ENCODE data around the gene PDE3B. TPM values are rescaled to one million over a fixed set of nuclear protein-coding genes. Genes with fewer than 3 reads are reported as not detected.

Gene PDE3B
- total and polyA plus RNA-seq, 2 of the 4 experiments (the other 2 are of a cell fraction) = 0.21 to 1.3 TPM

- no peak for DNase-seq
- Histone ChIP-seq H2BK15ac (ENCODE audit: low read depth, low read length) (no peak overlapping the region), H3K9me3 (ENCODE audit: control insufficient read depth, insufficient read depth, low read length) (no peaks in the 10 kb centered on the region), H3K27me3 (ENCODE audit: control insufficient read depth, insufficient read depth, low read length) (no peaks in the 10 kb centered on the region), H3K4me3 (ENCODE audit: insufficient read depth, low read depth, low read length) (no peak overlapping the region), H3K18ac (ENCODE audit: low read depth, low read length) (no peak overlapping the region), H2AK9ac (replicated peaks; ENCODE audit: low read depth, low read length, poor library complexity) (no peak overlapping the region), H3K27ac (ENCODE audit: insufficient read depth, low read length) (no peak overlapping the region), H3K56ac (ENCODE audit: extremely low read depth, insufficient read depth, low read length) (no peak overlapping the region), H2AK5ac (ENCODE audit: low read depth, low read length) (no peak overlapping the region), H4K8ac (ENCODE audit: low read depth in 2 of 2, low read length in 2 of 2) (no peak overlapping the region), H3K9ac (ENCODE audit: low read depth, low read length) (no peak overlapping the region), H3K4me1 (ENCODE audit: control insufficient read depth, insufficient read depth, low read length) (no peaks in the 10 kb centered on the region), H3K36me3 (ENCODE audit: control insufficient read depth, insufficient read depth, low read length) (no peaks in the 10 kb centered on the region), H4K5ac (ENCODE audit: low read depth, low read length) (no peak overlapping the region), H3K14ac (replicated peaks; ENCODE audit: low read depth, low read length) (no peak overlapping the region), H2AFZ (replicated peaks; ENCODE audit: low read length, poor library complexity) (no peak overlapping the region), H3K4ac (ENCODE audit: low read depth, low read length) (no peak overlapping the region), H4K91ac (ENCODE audit: insufficient read depth, low read depth, low read length) (no peak overlapping the region), H3K79me1 (ENCODE audit: low read depth in 1 of 2, low read length in 2 of 2) (no peaks in the 10 kb centered on the region), H2BK20ac (ENCODE audit: low read depth, low read length) (no peak overlapping the region), H4K20me1 (ENCODE audit: insufficient read depth, low read length) (no peaks in the 10 kb centered on the region), H2BK5ac (ENCODE audit: low read depth, low read length, poor library complexity, severe bottlenecking) (no peak overlapping the region), H3K9me1 (ENCODE audit: insufficient read depth, low read length) (no peaks in the 10 kb centered on the region), H2BK120ac (ENCODE audit: low read depth, low read length) (no peak overlapping the region), H3K4me2 (ENCODE audit: low read depth, low read length) (no peak overlapping the region), H3K23ac (ENCODE audit: low read depth, low read length) (no peak overlapping the region)
- no TSS peak for BruUV-seq (replicated peaks)
- no peak for ATAC-seq (ENCODE audit: low read depth)
- WGBS, 2 experiments (ENCODE audit: extremely low coverage in 2 of 2, insufficient read length in 1 of 2) = no CpG with 5 or more reads among the region's 1 CpG
- ChIA-PET CTCF (no interaction called here), POLR2A (ENCODE audit: unreplicated experiment) (no interaction called here)
- dilution Hi-C loops (cut with HindIII; ENCODE audit: low sequenced_read_pairs, unreplicated experiment) = no loop called here
- intact Hi-C loops (cut with micrococcal nuclease) = no loop called here
- TF ChIP-seq SMC3 (IDR thresholded peaks at IDR 0.05; ENCODE audit: low read depth, low read length) (no peak), NFE2L2 (IDR thresholded peaks at IDR 0.05; ENCODE audit: low read depth, low read length) (no peak), CEBPB (IDR thresholded peaks at IDR 0.05; ENCODE audit: low read depth, low read length) (no peak), CHD1 (IDR thresholded peaks at IDR 0.05; ENCODE audit: low read depth, low read length) (no peak), POLR2A (IDR thresholded peaks at IDR 0.05; ENCODE audit: low read depth, low read length) (no peak), FOS (IDR thresholded peaks at IDR 0.05; ENCODE audit: low read depth, low read length) (no peak), BHLHE40 (IDR thresholded peaks at IDR 0.05; ENCODE audit: low read depth, low read length) (no peak), ELK1 (IDR thresholded peaks at IDR 0.05; ENCODE audit: borderline replicate concordance, low read depth, low read length) (no peak), RAD21 (IDR thresholded peaks at IDR 0.05; ENCODE audit: low read length) (no peak), RFX5 (IDR thresholded peaks at IDR 0.05; ENCODE audit: low read depth, low read length) (no peak)
- in situ Hi-C loops (cut with MboI; ENCODE audit: low sequenced_read_pairs) = no loop called here
Measured at GRCh38 chr11:14702760-14703159, 59.2 kb downstream of the PDE3B start.

Measured in IMR-90 (cell line).